Kidney (tissue), 14 donors: ENCODE measurements around the gene CFAP97D1. TPM values are rescaled to one million over a fixed set of nuclear protein-coding genes. Genes with fewer than 3 reads are reported as not detected.

Experiments
- DNase-seq, 5 donors: peaks; one replicate each; pipeline ENCODE4 v3.0.0-alpha.2; 2013 to 2020
- FAIRE-seq: peaks from 2 replicates; lab custom pipeline; 2012; peaks lifted over from hg19 to GRCh38; lab: Jason Lieb, UNC
- H3K27ac ChIP-seq, 2 donors: one replicate each; pipeline ENCODE4 v1.7.0; 2013; ENCODE audit warnings: low read depth in 2 of 2, low read length in 2 of 2, inconsistent platforms in 1 of 2
- H3K27me3 ChIP-seq: one replicate; pipeline ENCODE4 v1.7.1; 2013; ENCODE audit warnings: low read length, inconsistent platforms; ENCODE audit not compliant: control insufficient read depth, insufficient read depth
- H3K36me3 ChIP-seq, 3 donors: one replicate each; pipeline versions ENCODE4 v1.7.0 to v1.7.1; 2013; ENCODE audit warnings: low read length in 3 of 3, control low read depth in 1 of 3, inconsistent platforms in 1 of 3; ENCODE audit not compliant: insufficient read depth in 3 of 3, control insufficient read depth in 2 of 3
- H3K4me1 ChIP-seq, 3 donors: one replicate each; pipeline versions ENCODE4 v1.7.0 to v1.7.1; 2013; ENCODE audit warnings: low read length in 3 of 3, inconsistent platforms in 1 of 3, low read depth in 1 of 3; ENCODE audit not compliant: control insufficient read depth in 2 of 3, insufficient read depth in 2 of 3
- H3K4me3 ChIP-seq, 3 donors: one replicate each; pipeline versions ENCODE4 v1.7.0 to v1.8.1; 2013; ENCODE audit warnings: low read length in 3 of 3, control low read depth in 1 of 3, inconsistent platforms in 1 of 3
- H3K9ac ChIP-seq, 3 donors: one replicate each; pipeline versions ENCODE4 v1.7.0 to v1.7.1; 2013; ENCODE audit warnings: low read length in 3 of 3, control low read depth in 1 of 3, inconsistent platforms in 1 of 3
- H3K9me3 ChIP-seq, 3 donors: one replicate each; pipeline versions ENCODE4 v1.7.0 to v1.7.1; 2013; ENCODE audit warnings: low read length in 3 of 3, control low read depth in 1 of 3, inconsistent platforms in 1 of 3; ENCODE audit not compliant: control insufficient read depth in 2 of 3, insufficient read depth in 1 of 3
- intact Hi-C: fragments of 100-400 bp; cut with DNase I; formaldehyde crosslinking; loops from one replicate; pipeline ENCODE4 v1.11.1; 2022
- polyA plus RNA-seq: library from polyadenylated mRNA; stranded (reverse); fragments of 350-450 nt; fragmentation: Illumina TruSeq; extraction: RNeasy Lipid Tissue Mini Kit (QIAGEN cat#74804); gene quantifications from one replicate; pipeline ENCODE4 v1.2.3, GENCODE V29; 2014; ENCODE audit warnings: low read depth, low replicate concordance; ENCODE audit not compliant: insufficient read depth
- total RNA-seq: library from RNA; stranded (reverse); fragmentation: NEBNext Ultra II Directional; extraction: Animal tissue kit (Norgen Biotek cat#: 25700); gene quantifications from one replicate; pipeline ENCODE4 v1.2.1, GENCODE V29; 2021
- TF ChIP-seq, protein P1 (sequence below): IDR thresholded peaks from 3 replicates; pipeline ENCODE4 v1.5.1; 2012; ENCODE audit warnings: mild to moderate bottlenecking, moderate library complexity, borderline replicate concordance; ENCODE audit not compliant: insufficient read depth; ENCODE audit errors: extremely low read depth
- donor health status: control.
- donor health status: control.
- donor health status: control.
- donor health status: control.
- donor health status: control.
- donor health status: DM: yes; HTN: yes; CAD: no.
- donor health status: Normal renal cell carcinoma (clear cell type).

Gene CFAP97D1
- total and polyA plus RNA-seq, 2 donors from 2014 or later: not detected

DNA sequence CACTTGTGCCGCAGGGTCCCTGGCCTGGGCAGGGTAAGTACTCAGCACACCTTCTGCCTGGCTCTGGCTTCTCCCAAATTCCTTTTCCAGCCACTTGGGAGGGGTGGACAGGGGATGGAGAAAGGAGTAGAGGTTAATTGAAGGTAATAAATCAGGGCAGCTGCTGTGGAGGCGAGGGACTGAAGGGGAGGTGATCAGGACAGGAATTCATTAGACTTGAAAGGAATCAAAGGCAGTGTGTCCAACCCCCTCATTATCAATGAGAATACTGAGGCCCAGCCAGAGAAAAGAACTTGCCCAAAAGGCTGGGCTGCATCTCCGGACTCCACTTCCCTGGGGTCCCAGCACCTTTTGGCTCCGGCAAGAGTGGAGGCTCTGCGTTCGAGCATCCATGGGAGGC, 24.0 kb upstream of the CFAP97D1 start:
- no peaks in the 10 kb centered on the region for H3K27me3 ChIP-seq
- H3K9ac ChIP-seq: no peak overlapping the region
- H3K4me3 ChIP-seq: no peak overlapping the region
- FAIRE-seq: no peak
- intact Hi-C loops: loop anchor here (5.0 kb wide), 1 partner anchor 59 kb away; no protein-coding TSS in a partner anchor
- peaks cover 2 to 8% (median 3%) of the 10 kb centered on the region in 3 donors for H3K4me1 ChIP-seq
- no peak for DNase-seq
- H3K36me3 ChIP-seq: no peaks in the 10 kb centered on the region
- TF ChIP-seq, protein P1, sequence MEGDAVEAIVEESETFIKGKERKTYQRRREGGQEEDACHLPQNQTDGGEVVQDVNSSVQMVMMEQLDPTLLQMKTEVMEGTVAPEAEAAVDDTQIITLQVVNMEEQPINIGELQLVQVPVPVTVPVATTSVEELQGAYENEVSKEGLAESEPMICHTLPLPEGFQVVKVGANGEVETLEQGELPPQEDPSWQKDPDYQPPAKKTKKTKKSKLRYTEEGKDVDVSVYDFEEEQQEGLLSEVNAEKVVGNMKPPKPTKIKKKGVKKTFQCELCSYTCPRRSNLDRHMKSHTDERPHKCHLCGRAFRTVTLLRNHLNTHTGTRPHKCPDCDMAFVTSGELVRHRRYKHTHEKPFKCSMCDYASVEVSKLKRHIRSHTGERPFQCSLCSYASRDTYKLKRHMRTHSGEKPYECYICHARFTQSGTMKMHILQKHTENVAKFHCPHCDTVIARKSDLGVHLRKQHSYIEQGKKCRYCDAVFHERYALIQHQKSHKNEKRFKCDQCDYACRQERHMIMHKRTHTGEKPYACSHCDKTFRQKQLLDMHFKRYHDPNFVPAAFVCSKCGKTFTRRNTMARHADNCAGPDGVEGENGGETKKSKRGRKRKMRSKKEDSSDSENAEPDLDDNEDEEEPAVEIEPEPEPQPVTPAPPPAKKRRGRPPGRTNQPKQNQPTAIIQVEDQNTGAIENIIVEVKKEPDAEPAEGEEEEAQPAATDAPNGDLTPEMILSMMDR: no peak
- H3K27ac ChIP-seq: no peak overlapping the region
- no peaks in the 10 kb centered on the region for H3K9me3 ChIP-seq

DNA sequence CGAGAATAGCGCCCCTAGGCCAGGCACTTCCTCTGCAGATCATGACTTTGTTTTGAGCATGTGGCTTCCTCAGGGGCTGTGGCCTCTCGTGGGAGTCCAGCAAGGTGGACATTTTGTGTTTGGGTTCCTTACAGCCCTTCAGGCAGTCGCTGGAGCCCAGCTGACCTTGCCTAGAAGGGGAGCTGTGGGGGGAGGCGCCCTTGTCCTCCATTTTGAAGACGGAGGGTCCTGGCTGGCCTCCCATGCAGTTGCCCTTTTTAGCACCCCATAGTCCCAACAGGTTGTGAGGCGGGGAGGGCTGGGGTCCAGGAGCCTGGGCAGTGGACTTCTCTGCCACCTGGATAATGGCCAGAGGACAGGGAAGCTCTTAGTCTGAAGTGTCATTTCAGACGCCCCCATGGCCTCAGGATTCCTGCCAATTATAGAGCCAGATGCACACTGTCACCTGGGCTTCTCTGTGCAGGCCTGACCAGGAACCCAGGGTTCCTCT, 23.0 kb upstream of the CFAP97D1 start:
- peak in 1 of 5 donors; percentile 34 for DNase-seq
- H3K27ac ChIP-seq: no peak overlapping the region
- H3K36me3 ChIP-seq: no peaks in the 10 kb centered on the region
- intact Hi-C loops: loop anchor here (5.0 kb wide), 1 partner anchor 60 kb away; no protein-coding TSS in a partner anchor
- H3K4me1 ChIP-seq: peaks cover 2 to 8% (median 3%) of the 10 kb centered on the region in 3 donors
- FAIRE-seq: no peak
- TF ChIP-seq, protein P1: no peak
- no peak overlapping the region for H3K9ac ChIP-seq
- no peak overlapping the region for H3K4me3 ChIP-seq
- H3K9me3 ChIP-seq: no peaks in the 10 kb centered on the region
- H3K27me3 ChIP-seq: no peaks in the 10 kb centered on the region

DNA sequence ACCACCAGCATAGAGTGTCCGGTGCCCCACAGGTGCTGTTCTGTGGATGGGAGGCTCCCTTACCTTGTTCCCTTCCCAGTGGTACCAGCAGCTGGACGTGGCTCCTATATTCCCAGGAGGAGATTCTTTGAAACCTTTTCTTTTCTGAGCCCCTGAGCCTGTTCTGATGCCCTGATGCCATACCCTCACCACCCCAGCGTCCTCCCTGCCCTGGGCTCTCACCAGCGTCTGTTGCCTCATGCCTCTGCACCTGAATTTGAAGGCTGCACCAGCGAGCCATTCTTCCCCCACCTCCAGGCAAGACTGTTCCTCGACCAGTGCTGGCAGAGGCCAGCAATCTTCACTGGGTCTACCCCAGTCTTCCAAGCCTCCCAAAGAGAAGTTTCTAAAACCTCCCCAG, 22.1 kb upstream of the CFAP97D1 start:
- Histone ChIP-seq H3K9ac (no peak overlapping the region), H3K27ac (no peak overlapping the region), H3K4me3 (peak overlapping the region in 2 of 3 donors; percentile 9 to 26), H3K27me3 (no peaks in the 10 kb centered on the region), H3K4me1 (peaks cover 2 to 8% (median 3%) of the 10 kb centered on the region in 3 donors), H3K36me3 (no peaks in the 10 kb centered on the region), H3K9me3 (no peaks in the 10 kb centered on the region)
- FAIRE-seq (no peak), DNase-seq (no peak)
- intact Hi-C loops: loop anchor here (5.0 kb wide), 1 partner anchor 61 kb away; no protein-coding TSS in a partner anchor
- TF ChIP-seq, protein P1: no peak
